ENCODE data around the gene ASCC3.
"Not testable (repeated sequence)": the region's sequence is repeated elsewhere in the genome, so short reads cannot be mapped to it uniquely, and the experiment has no call there.

Gene ASCC3

DNA sequence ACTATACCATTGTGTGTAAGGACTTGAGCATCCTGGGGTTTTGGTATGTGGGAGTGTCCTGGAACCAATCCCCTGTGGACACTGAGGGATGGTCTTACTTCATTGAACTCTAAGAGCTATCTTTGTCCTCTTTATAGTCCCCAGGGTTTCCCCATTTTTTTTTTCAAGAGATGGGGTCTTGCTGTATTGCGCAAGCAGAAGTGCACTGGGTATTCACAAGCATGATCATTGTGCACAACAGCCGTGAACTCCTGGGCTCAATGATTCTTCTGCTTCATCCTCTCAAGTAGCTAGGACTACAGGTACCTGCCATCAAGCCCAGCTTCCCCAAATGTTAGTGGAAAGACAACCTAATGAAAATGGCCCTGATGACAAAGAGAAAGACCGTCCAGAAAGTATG, 2.2 kb upstream of the ASCC3 start:
- DNase-seq (ENCODE audit: low read depth in 2 of 2), result no peak

DNA sequence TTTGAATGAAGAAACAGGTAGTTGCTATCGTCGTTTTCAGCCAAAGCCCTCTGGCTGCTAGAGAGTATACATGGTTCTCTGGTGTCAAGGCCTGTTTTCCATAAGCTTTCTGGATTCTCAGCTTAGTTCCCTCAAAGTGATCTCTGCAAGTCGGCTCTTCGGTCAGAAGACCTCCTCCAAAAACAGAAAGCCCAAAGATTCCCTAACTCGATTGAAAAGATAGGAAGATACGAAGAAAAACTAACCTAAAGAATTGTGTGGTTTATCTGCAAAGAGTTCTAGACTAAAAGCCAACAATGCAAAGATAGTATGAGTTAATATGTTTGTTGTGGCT, 545 bp upstream of the ASCC3 start:
- no peak for DNase-seq (ENCODE audit: low read depth in 2 of 2)

DNA sequence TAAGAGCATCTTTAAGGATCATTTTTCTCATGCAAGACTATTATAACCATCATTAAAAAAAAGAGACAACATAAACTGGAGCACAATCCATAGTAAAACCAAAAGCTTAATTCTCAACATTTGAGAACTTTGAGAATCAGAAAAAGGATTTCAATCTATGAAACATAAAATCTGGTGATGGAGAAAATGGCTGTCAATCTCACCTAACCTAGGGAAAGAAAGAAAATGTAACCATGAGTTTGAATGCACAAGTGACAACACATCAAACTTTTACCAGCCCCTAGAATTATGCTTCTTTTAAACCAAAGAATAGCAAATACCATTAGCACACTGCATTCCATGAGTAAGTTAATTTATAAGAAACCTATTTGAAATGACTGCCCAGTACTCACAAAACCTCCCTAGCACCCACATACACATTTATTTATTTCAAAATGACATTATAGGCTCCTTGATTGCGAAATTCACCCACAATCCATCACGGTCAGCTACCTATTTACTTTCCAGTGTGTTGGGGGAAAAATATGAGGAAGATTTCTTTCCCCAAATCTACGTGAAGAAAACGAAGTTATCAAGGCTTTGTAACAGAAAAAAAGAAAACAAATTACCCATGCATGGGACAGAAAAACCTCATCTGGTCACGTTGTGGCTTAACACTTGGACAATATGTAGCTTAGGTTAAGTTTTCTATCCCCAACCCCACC, 828 bp downstream of the ASCC3 start:
- DNase-seq (ENCODE audit: low read depth in 2 of 2), result no peak

GRCh38 chr6:100879317-100879716, 1.8 kb downstream of the ASCC3 start:
- DNase-seq (ENCODE audit: low read depth in 2 of 2), result no peak

GRCh38 chr6:100877851-100878250, 3.3 kb downstream of the ASCC3 start:
- no peak for DNase-seq (ENCODE audit: low read depth in 2 of 2)

DNA sequence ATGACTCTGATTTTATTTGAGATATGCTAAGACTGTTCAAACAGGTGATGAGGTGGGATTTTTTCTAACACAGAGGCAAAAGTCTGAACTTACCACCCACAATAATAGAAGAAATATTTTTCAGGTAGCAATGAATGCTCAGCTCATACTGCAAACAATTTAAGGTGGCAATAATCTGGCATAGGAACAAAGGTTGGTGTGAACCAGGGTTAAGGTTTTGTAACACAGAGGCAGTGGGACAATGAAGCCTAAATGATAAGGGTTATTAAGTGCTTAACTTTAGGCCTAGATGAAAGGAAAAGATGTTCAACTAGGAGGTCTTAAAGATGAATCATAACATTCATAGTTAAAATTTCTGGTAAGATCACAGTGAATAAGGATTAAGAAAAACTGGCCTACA, 4.9 kb downstream of the ASCC3 start:
- no peak for DNase-seq (ENCODE audit: low read depth in 2 of 2)

GRCh38 chr6:100865525-100865924, 15.6 kb downstream of the ASCC3 start:
- DNase-seq (ENCODE audit: low read depth in 2 of 2), result no peak

DNA sequence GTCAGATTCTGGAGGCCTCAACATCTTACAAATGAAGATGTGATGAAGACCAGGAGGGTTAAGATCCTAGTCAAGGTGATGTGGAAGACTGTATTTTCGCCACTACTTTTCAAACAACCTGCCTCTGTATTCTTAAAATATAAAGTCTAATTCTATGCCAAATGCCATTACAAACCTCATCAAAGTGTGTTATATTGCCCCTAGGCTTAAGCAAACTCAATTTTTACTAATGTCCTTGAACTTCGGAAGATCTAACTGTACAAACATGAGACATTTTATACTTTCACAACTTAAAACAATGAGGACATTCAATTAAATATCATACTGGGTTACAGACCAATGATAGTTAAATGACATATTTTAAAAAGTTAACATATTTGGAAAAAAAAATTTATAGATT, 19.1 kb downstream of the ASCC3 start:
- DNase-seq (ENCODE audit: low read depth in 2 of 2), result no peak

DNA sequence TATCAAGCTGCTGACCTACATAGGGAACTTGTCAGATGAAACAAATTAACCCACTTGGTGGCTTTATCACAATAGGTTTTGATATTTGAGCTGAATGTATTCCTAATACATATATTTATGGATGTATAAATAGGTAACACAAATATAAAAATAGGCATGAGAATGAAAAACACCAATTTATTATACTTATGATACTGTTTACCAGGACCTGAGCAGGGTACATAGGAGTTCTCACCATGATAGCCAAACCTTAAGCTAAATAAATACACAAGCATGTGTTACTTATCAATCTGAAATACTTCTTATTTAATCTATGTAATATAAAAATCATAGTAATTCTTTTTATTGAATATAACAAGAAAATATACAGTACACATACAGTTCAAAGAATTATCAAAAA, 25.0 kb downstream of the ASCC3 start:
- DNase-seq (ENCODE audit: low read depth in 2 of 2), result no peak

GRCh38 chr6:100851819-100852218, 29.3 kb downstream of the ASCC3 start:
- no peak for DNase-seq (ENCODE audit: low read depth in 2 of 2)

GRCh38 chr6:100850174-100850573, 31.0 kb downstream of the ASCC3 start:
- DNase-seq (ENCODE audit: low read depth in 2 of 2), result no peak

GRCh38 chr6:100846276-100846675, 34.9 kb downstream of the ASCC3 start:
- no peak for DNase-seq (ENCODE audit: low read depth in 2 of 2)

- no peak for DNase-seq (ENCODE audit: low read depth in 2 of 2)
Measured at GRCh38 chr6:100845676-100846075, 35.5 kb downstream of the ASCC3 start.

DNA sequence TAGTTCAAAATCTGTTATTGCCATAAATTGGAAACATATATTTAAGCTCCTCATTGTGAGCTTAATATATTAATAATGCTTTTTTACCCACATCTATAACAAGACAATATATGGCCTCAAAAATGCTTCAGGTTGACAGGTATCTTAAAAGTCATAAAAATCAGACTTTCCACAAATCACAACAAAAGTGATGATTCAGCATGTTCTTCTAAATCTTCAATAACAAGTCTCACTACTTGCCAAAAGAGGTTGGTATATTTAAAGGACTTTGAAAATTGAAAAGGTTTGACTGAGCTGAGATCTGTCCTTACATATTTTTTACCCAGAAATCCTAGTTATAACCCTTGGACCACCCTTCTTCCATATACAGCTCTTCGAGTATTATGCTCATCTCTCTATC, 41.7 kb downstream of the ASCC3 start:
- no peak for DNase-seq (ENCODE audit: low read depth in 2 of 2)

GRCh38 chr6:100838011-100838410, 43.1 kb downstream of the ASCC3 start:
- DNase-seq (ENCODE audit: low read depth in 2 of 2), result no peak

- no peak for DNase-seq (ENCODE audit: low read depth in 2 of 2)
Measured at GRCh38 chr6:100833972-100834574, 47.1 kb downstream of the ASCC3 start.

GRCh38 chr6:100829077-100829595, 52.0 kb downstream of the ASCC3 start:
- not testable (repeated sequence) for DNase-seq (ENCODE audit: low read depth in 2 of 2)

DNA sequence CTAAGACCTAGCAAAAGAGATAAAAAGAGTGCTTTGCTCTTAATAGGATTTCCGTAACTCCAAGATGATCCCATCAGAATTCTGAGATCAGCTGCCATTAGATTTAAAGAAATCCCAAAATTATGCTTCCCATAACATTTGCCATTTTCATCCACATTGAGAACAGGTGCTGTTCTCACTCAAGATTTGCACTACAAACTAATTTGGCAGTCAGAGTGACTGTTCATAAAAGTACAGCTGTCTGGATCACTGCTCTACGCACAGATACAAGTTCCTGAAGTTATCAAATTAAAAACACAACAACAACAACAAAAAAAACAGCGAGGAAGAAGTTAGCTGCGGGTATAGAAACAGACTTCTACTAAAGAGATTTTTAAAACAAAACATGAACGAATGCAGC, 58.1 kb downstream of the ASCC3 start:
- no peak for DNase-seq (ENCODE audit: low read depth in 2 of 2)

- no peak for DNase-seq (ENCODE audit: low read depth in 2 of 2)
Measured at GRCh38 chr6:100818066-100818465, 63.1 kb downstream of the ASCC3 start.

DNA sequence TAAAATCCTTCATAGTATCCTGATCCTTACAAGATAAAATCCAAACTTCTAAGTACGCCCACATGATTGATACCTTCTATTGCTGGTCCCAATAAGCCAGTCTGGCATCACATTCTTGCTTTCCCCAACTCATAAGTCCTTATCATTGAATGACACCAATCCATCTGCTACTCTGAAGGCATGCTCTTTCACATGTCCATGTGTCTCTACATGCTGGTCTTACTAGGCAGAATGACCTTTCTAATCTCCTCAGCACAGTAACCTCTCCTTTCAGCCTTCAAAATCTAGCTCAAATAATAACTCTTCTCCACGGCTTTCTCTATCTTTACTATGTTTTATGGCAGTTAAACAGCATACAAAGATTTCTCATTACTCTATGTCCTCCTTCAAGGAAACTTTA, 71.1 kb downstream of the ASCC3 start:
- DNase-seq (ENCODE audit: low read depth in 2 of 2), result no peak

GRCh38 chr6:100809346-100809745, 71.8 kb downstream of the ASCC3 start:
- no peak for DNase-seq (ENCODE audit: low read depth in 2 of 2)

- no peak for DNase-seq (ENCODE audit: low read depth in 2 of 2)
Measured at GRCh38 chr6:100808638-100809275, 72.4 kb downstream of the ASCC3 start.

GRCh38 chr6:100806296-100806695, 74.8 kb downstream of the ASCC3 start:
- no peak for DNase-seq (ENCODE audit: low read depth in 2 of 2)

Measured in stimulated activated CD4-positive, alpha-beta T cell treated with anti-CD3 and anti-CD28 coated beads, Interleukin-4, amount 100 ng/mL, for 48 hours (primary cell).